Measurements from ENCODE around the gene HES7. TPM values are rescaled to one million over a fixed set of nuclear protein-coding genes. Genes with fewer than 3 reads are reported as not detected.
A peak's percentile ranks its signal among the peaks of the same experiment; 100 is the strongest.

HES7 gene
- polyA plus RNA-seq, 1 of the 3 experiments (the other 2 are of a cell fraction): 1.2 TPM

- Histone ChIP-seq H3F3A (replicated peaks; ENCODE audit: insufficient read depth) (peaks cover 38% of the 10 kb centered on the region), H3K27ac (ENCODE audit: low read depth in 2 of 2, low read length in 1 of 2) (peak overlapping the region; percentile 2 to 28; a peak in 2 of 4 replicates), H3K4me3 (ENCODE audit: low read depth in 2 of 2, low read length in 1 of 2) (peak overlapping the region; percentile 53 to 81), H3K9me2 (no peaks in the 10 kb centered on the region), H3K36me3 (replicated peaks in 1 of 2; ENCODE audit: control insufficient read depth in 1 of 2, insufficient read depth in 2 of 2, low read length in 1 of 2) (no peaks in the 10 kb centered on the region), H3K9me3 (no peaks in the 10 kb centered on the region), H3K9ac (peak overlapping the region; percentile 53; the same call in 1 of the 2 replicates), H3K79me2 (ENCODE audit: insufficient read depth) (no peaks in the 10 kb centered on the region), H2AFZ (ENCODE audit: low read depth) (peak overlapping the region; percentile 78), H3K4me2 (peak overlapping the region; percentile 97), H4K20me1 (ENCODE audit: insufficient read depth) (peaks cover 15% of the 10 kb centered on the region), H3K4me1 (ENCODE audit: control insufficient read depth in 1 of 2, insufficient read depth in 2 of 2, low read depth in 1 of 2, low read length in 1 of 2) (peaks cover 0 to 41% of the 10 kb centered on the region in 2 experiments; a peak in 2 of 4 replicates), H3K27me3 (ENCODE audit: insufficient read depth) (no peaks in the 10 kb centered on the region)
- DNase-seq: no peak
- WGBS (ENCODE audit: low lambda C conversion rate): 2% methylated on average over 28 of the region's 29 CpGs
- ChIA-PET POLR2A (interaction anchor here (1.5 to 1.6 kb wide), 2 partner anchors 41 to 51 kb away, joined by 5 to 7 read pairs; partner anchors contain the start of gene VAMP2), CTCF (interaction anchor here (0.6 to 3.8 kb wide), 18 partner anchors 10 to 100 kb away, joined by 3 to 41 read pairs (median 4); no protein-coding TSS in a partner anchor)
- TF ChIP-seq MAX (IDR thresholded peaks at IDR 0.05; ENCODE audit: low read depth) (peak; percentile 12; the same call in 1 of the 2 replicates), ELF1 (IDR thresholded peaks at IDR 0.05) (no peak)
Measured at GRCh38 chr17:8122422-8122923, 1.4 kb downstream of the HES7 start.

- H3K27ac ChIP-seq (ENCODE audit: low read depth in 2 of 2, low read length in 1 of 2): peak overlapping the region; percentile 2 to 4; a peak in 3 of 4 replicates
- H4K20me1 ChIP-seq (ENCODE audit: insufficient read depth): peaks cover 15% of the 10 kb centered on the region
- H3K27me3 ChIP-seq (ENCODE audit: insufficient read depth): no peaks in the 10 kb centered on the region
- ChIA-PET CTCF (interaction anchor here (0.6 to 3.8 kb wide), 19 partner anchors 9 to 177 kb away, joined by 3 to 41 read pairs (median 3); no protein-coding TSS in a partner anchor), POLR2A (interaction anchor here (1.5 to 1.6 kb wide), 2 partner anchors 41 to 51 kb away, joined by 5 to 7 read pairs; partner anchors contain the start of gene VAMP2)
- peak overlapping the region; percentile 78 for H2AFZ ChIP-seq (ENCODE audit: low read depth)
- H3K4me1 ChIP-seq (ENCODE audit: control insufficient read depth in 1 of 2, insufficient read depth in 2 of 2, low read depth in 1 of 2, low read length in 1 of 2): peaks cover 0 to 41% of the 10 kb centered on the region in 2 experiments; a peak in 2 of 4 replicates
- H3F3A ChIP-seq (replicated peaks; ENCODE audit: insufficient read depth): peaks cover 31% of the 10 kb centered on the region
- peak; percentile 85 for DNase-seq
- peak overlapping the region; percentile 97 for H3K4me2 ChIP-seq
- H3K79me2 ChIP-seq (ENCODE audit: insufficient read depth): no peaks in the 10 kb centered on the region
- no peaks in the 10 kb centered on the region for H3K36me3 ChIP-seq (replicated peaks in 1 of 2; ENCODE audit: control insufficient read depth in 1 of 2, insufficient read depth in 2 of 2, low read length in 1 of 2)
- H3K4me3 ChIP-seq (ENCODE audit: low read depth in 2 of 2, low read length in 1 of 2): peak overlapping the region; percentile 53 to 81
- WGBS (ENCODE audit: low lambda C conversion rate): 4% methylated on average over 15 of the region's 76 CpGs
- peak overlapping the region; percentile 53; the same call in 1 of the 2 replicates for H3K9ac ChIP-seq
- no peaks in the 10 kb centered on the region for H3K9me2 ChIP-seq
- TF ChIP-seq MAX (IDR thresholded peaks at IDR 0.05; ENCODE audit: low read depth) (peak; percentile 44), USF1 (IDR thresholded peaks at IDR 0.05; ENCODE audit: borderline replicate concordance, low read depth) (no peak), USF2 (IDR thresholded peaks at IDR 0.05; ENCODE audit: borderline replicate concordance, low read depth, low read length) (no peak), PBX3 (IDR thresholded peaks at IDR 0.05) (no peak), ZBTB33 (IDR thresholded peaks at IDR 0.05; ENCODE audit: borderline replicate concordance, low read depth) (no peak), NRF1 (IDR thresholded peaks at IDR 0.05; ENCODE audit: low read depth, low read length) (peak; percentile 41), SMC3 (IDR thresholded peaks at IDR 0.05; ENCODE audit: low read depth, low read length) (peak; percentile 40; the same call in 1 of the 2 replicates), NFIC (IDR thresholded peaks at IDR 0.05; ENCODE audit: borderline replicate concordance) (no peak), FOXM1 (IDR thresholded peaks at IDR 0.05; ENCODE audit: low read depth) (no peak), TCF12 (IDR thresholded peaks at IDR 0.05) (peak; percentile 6; the same call in 1 of the 2 replicates), CTCF (IDR thresholded peaks at IDR 0.05) (peak; percentile 60), FOSL2 (IDR thresholded peaks at IDR 0.05; ENCODE audit: borderline replicate concordance, low read depth) (no peak), RAD21 (IDR thresholded peaks at IDR 0.05; ENCODE audit: low read length) (peak; percentile 65)
- no peaks in the 10 kb centered on the region for H3K9me3 ChIP-seq
Measured at GRCh38 chr17:8121681-8122421, 2.1 kb downstream of the HES7 start.

Data from SK-N-SH (cell line).